ENCODE results near the gene SLC38A3. TPM values are rescaled to one million over a fixed set of nuclear protein-coding genes. Genes with fewer than 3 reads are reported as not detected.
A peak's percentile ranks its signal among the peaks of the same experiment; 100 is the strongest.

SLC38A3 gene
- total RNA-seq, 2 experiments from 2014 or later, result 0.22 TPM; not detected in 1

DNA sequence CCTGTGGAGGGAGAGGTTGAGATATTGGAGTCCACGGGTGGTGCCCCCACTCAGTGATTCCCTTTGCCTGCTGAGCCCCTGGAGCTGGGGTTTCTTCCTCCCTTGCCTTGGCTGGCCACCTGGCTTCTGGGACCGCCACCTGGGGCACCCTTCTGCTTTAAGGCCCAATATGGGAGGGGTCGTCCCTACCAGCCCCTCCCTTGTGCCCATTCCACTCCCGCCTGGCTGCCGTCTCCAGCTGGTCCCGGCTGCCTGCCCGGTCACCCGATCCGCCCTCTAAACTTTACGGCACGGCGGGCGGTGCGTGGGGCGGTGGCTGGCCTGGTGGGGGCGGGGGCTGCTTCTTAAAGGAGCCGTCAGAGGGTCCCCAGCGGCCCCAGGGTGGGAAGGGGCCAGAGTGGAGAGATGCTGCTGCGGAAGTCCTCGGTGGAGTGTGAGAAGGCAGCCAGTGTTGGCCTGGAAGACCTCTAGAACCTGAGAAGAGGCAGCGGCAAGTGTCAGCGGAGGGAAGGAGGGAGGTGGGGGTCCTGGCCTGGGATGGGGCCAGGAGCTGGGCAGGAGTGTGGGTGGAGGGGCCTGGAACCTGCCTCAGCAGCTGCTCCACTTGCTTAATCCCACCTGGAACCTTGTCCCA lies 62.3 kb downstream of the SLC38A3 start:
- H3K4me3 Mint-ChIP-seq, result no peak overlapping the region
- ATAC-seq (no peak), DNase-seq (no peak)
- ChIA-PET CTCF (interaction anchor here (0.7 to 3.3 kb wide), 5 partner anchors 21 to 76 kb away, joined by 3 to 16 read pairs (median 4); partner anchors contain the start of genes GNAI2 and GNAT1), POLR2A (interaction anchor here (0.6 to 3.3 kb wide), 6 partner anchors 20 to 67 kb away, joined by 3 to 10 read pairs (median 4); partner anchors contain the start of genes HYAL3 and NAA80)
- H3K9me3 Mint-ChIP-seq, result no peaks in the 10 kb centered on the region
- no peaks in the 10 kb centered on the region for H3K36me3 Mint-ChIP-seq (ENCODE audit: low read depth)
- peaks cover 15% of the 10 kb centered on the region for H3K27me3 Mint-ChIP-seq
- intact Hi-C loops (cut with micrococcal nuclease), result no loop called here
- TF ChIP-seq, protein P1, sequence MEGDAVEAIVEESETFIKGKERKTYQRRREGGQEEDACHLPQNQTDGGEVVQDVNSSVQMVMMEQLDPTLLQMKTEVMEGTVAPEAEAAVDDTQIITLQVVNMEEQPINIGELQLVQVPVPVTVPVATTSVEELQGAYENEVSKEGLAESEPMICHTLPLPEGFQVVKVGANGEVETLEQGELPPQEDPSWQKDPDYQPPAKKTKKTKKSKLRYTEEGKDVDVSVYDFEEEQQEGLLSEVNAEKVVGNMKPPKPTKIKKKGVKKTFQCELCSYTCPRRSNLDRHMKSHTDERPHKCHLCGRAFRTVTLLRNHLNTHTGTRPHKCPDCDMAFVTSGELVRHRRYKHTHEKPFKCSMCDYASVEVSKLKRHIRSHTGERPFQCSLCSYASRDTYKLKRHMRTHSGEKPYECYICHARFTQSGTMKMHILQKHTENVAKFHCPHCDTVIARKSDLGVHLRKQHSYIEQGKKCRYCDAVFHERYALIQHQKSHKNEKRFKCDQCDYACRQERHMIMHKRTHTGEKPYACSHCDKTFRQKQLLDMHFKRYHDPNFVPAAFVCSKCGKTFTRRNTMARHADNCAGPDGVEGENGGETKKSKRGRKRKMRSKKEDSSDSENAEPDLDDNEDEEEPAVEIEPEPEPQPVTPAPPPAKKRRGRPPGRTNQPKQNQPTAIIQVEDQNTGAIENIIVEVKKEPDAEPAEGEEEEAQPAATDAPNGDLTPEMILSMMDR (IDR thresholded peaks at IDR 0.05), result no peak
- peaks cover 3% of the 10 kb centered on the region for H3K4me1 Mint-ChIP-seq (ENCODE audit: low read depth)
- no peak overlapping the region for H3K27ac Mint-ChIP-seq

DNA sequence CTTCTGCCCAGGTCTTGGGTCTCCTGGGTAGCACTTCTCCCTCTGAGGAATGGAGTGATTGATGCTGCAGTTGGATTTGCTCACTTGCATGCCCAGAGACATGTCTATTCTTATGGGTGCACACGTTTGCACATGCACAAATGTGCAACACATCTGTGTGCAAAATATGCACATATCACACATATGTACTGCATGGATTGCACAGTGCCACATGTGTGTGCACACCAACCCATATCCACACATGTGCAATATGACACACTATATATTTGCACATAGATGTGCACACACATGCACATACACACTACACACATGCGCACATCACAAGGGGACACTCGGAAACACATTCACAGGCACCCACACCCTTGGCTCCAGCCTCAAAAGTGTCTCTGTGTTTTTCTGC lies 63.2 kb downstream of the SLC38A3 start:
- Mint-ChIP-seq H3K4me1 (ENCODE audit: low read depth) (peaks cover 9% of the 10 kb centered on the region), H3K36me3 (ENCODE audit: low read depth) (no peaks in the 10 kb centered on the region), H3K27me3 (peaks cover 19% of the 10 kb centered on the region), H3K9me3 (no peaks in the 10 kb centered on the region), H3K4me3 (no peak overlapping the region), H3K27ac (no peak overlapping the region)
- no peak for DNase-seq
- TF ChIP-seq, protein P1 (IDR thresholded peaks at IDR 0.05), result no peak
- ATAC-seq, result no peak
- CTCF ChIA-PET, result interaction anchor here (1.0 to 3.3 kb wide), 3 partner anchors 22 to 77 kb away, joined by 4 to 16 read pairs (median 12); partner anchors contain the start of gene GNAT1
- intact Hi-C loops (cut with micrococcal nuclease), result no loop called here
- POLR2A ChIA-PET, result interaction anchor here (3.3 kb wide), 1 partner anchor 21 kb away, joined by 10 read pairs; no protein-coding TSS in a partner anchor

DNA sequence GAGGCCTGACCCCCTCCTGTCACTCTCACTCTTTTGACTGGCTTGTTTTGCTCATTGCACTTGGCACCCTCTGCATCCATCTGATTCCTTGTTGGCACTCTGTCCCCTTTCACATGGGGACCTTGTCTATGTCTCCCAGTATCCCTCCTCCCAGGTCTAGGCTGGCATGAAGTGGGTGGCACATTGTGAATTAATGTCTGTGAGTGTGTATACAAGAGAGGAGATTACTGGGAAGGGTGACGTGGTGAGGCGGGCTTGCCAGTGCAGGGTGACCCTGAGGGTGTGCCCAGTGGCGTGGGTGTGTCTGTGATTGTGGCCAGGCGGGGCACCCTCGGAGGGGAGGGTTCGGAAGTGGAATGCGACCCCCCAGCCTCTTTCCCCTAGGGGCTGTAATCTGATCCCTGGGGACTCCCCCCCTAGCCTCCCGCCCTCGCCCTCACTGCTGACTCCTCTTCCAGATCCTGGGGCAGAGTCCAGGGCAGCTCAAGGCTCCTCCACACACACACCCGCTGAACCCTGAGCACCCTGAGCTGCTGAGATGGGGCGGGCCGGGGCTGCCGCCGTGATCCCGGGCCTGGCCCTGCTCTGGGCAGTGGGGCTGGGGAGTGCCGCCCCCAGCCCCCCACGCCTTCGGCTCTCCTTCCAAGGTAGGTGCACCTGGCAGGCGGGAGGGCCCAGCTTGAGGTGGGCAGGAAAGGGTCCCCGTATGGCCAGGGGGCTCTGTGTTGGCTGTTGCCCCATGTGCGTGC lies 63.8 kb downstream of the SLC38A3 start, which contains the start of gene SEMA3B:
Gene SEMA3B (plus strand): TSS at position 445 of the 749 bp plus-strand sequence. CDS start 94 bp downstream, at position 539.
- Mint-ChIP-seq H3K4me3 (no peak within 1 kb of the TSS), H3K4me1 (ENCODE audit: low read depth) (peaks cover 12% of the 10 kb centered on the region), H3K27ac (peak within 1 kb of the TSS; percentile 5), H3K36me3 (ENCODE audit: low read depth) (no peaks in the 10 kb centered on the region), H3K9me3 (no peaks in the 10 kb centered on the region), H3K27me3 (peaks cover 22% of the 10 kb centered on the region)
- ChIA-PET POLR2A (interaction anchor here (1.0 to 3.3 kb wide), 3 partner anchors 9 to 21 kb away, joined by 3 to 10 read pairs (median 3); no protein-coding TSS in a partner anchor), CTCF (interaction anchor here (1.0 to 4.0 kb wide), 4 partner anchors 10 to 78 kb away, joined by 3 to 18 read pairs (median 12); partner anchors contain the start of gene GNAT1)
- no peak for ATAC-seq
- DNase-seq, result no peak
- intact Hi-C loops (cut with micrococcal nuclease), result no loop called here
- TF ChIP-seq, protein P1 (IDR thresholded peaks at IDR 0.05), result no peak

DNA sequence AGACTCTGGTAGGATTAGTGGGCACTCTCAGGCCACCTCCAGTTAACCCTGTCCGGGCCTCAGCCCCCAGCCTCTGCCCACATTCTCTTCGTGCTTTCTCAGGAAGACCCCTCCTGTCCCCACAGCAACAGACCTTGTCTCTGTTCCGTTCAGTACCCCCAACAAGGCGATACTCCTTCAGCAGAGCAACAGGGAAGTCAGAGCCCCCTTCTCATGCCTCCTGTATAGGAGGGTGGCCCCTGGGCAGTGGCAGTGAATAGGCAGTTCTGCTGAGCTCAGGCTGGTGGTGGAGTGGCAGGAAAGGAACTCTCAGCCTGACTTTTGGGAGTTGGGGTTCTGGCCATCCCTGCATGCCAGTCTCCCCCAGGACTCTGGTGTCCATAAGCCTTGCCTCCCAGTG lies 64.4 kb downstream of the SLC38A3 start:
- peaks cover 18% of the 10 kb centered on the region for H3K4me1 Mint-ChIP-seq (ENCODE audit: low read depth)
- no peak for ATAC-seq
- POLR2A ChIA-PET, result interaction anchor here (1.0 to 1.2 kb wide), 2 partner anchors 10 to 15 kb away, joined by 3 read pairs; no protein-coding TSS in a partner anchor

More for the DNA sequence above, 64.4 kb downstream of the SLC38A3 start:
- H3K27ac Mint-ChIP-seq, result no peak overlapping the region
- CTCF ChIA-PET, result interaction anchor here (1.0 to 4.0 kb wide), 3 partner anchors 11 to 31 kb away, joined by 3 to 18 read pairs (median 7); no protein-coding TSS in a partner anchor
- H3K36me3 Mint-ChIP-seq (ENCODE audit: low read depth), result peaks cover 2% of the 10 kb centered on the region
- no peak for DNase-seq
- no peaks in the 10 kb centered on the region for H3K9me3 Mint-ChIP-seq
- H3K4me3 Mint-ChIP-seq, result no peak overlapping the region
- intact Hi-C loops (cut with micrococcal nuclease), result no loop called here
- TF ChIP-seq, protein P1 (IDR thresholded peaks at IDR 0.05), result no peak
- peaks cover 28% of the 10 kb centered on the region for H3K27me3 Mint-ChIP-seq

All from activated CD8-positive, alpha-beta T cell treated with anti-CD3 and anti-CD28 coated beads for 36 hours (primary cell).